Left colon (tissue), 2 donors: ENCODE data around the gene PRR22. TPM values are rescaled to one million over a fixed set of nuclear protein-coding genes. Genes with fewer than 3 reads are reported as not detected.
A peak's percentile ranks its signal among the peaks of the same experiment; 100 is the strongest.
"Not testable (repeated sequence)": the region's sequence is repeated elsewhere in the genome, so short reads cannot be mapped to it uniquely, and the experiment has no call there.

ENCODE experiments used
- ATAC-seq: fragments of 200-7000 bp; cut with Tn5 transposase; one replicate; pipeline ENCODE4 v1.9.1; 2020; ENCODE audit warnings: mild to moderate bottlenecking, moderate library complexity
- DNase-seq, 2 donors: peaks; one replicate each; pipeline ENCODE4 v3.0.0-alpha.2; 2020
- intact Hi-C, 2 donors: fragments of 100-400 bp; cut with DNase I in 1 of 2; cut with micrococcal nuclease in 1 of 2; formaldehyde crosslinking; loops; one replicate each; pipeline versions ENCODE4 v1.11.2 to v1.14.0; 2022; cut with DNase I, micrococcal nuclease
- total RNA-seq, 2 donors: library from RNA; stranded (reverse); fragmentation: NEBNext Ultra II Directional; extraction: Animal tissue kit (Norgen Biotek cat#: 25700); gene quantifications; one replicate each; pipeline ENCODE4 v1.2.1, GENCODE V29; 2021
- donor health status: DM: no; HTN: no; CAD: no.
- donor health status: DM: yes; HTN: yes; CAD: no.

The PRR22 gene
- total RNA-seq, 2 donors from 2014 or later = 2.6 to 4.5 TPM

- intact Hi-C loops = no loop called here
- DNase-seq = no peak
- peak; percentile 12 for ATAC-seq
These were observed 15.0 kb upstream of the PRR22 start for GRCh38 chr19:5799247-5800241.

GRCh38 chr19:5798244-5798643 lies 13.7 kb upstream of the PRR22 start:
- intact Hi-C loops = no loop called here
- no peak for DNase-seq

GRCh38 chr19:5795382-5795919 lies 10.9 kb upstream of the PRR22 start:
- DNase-seq (no peak), ATAC-seq (no peak)
- intact Hi-C loops = no loop called here

More at GRCh38 chr19:5798244-5798643, 13.7 kb upstream of the PRR22 start:
- ATAC-seq = no peak

GRCh38 chr19:5793188-5793587 lies 8.6 kb upstream of the PRR22 start:
- intact Hi-C loops = no loop called here
- ATAC-seq = no peak
- no peak for DNase-seq

- ATAC-seq (no peak), DNase-seq (no peak)
- intact Hi-C loops = no loop called here
These were observed 7.7 kb upstream of the PRR22 start for GRCh38 chr19:5792224-5792623.

- peak; percentile 97 to 98 for DNase-seq
- intact Hi-C loops = no loop called here
These were observed 6.3 kb upstream of the PRR22 start, which contains the start of gene DUS3L for GRCh38 chr19:5790559-5791520. Gene DUS3L (minus strand): TSS chr19:5791163. CDS start chr19:5791141, 22 bp downstream.

GRCh38 chr19:5789886-5790558 lies 5.5 kb upstream of the PRR22 start:
- intact Hi-C loops = no loop called here
- ATAC-seq = no peak
- no peak for DNase-seq

More at GRCh38 chr19:5790559-5791520, 6.3 kb upstream of the PRR22 start, which contains the start of gene DUS3L:
- peak; percentile 92 for ATAC-seq

- DNase-seq = no peak
These were observed 4.8 kb upstream of the PRR22 start for GRCh38 chr19:5789351-5789761.

GRCh38 chr19:5788422-5788821 lies 3.9 kb upstream of the PRR22 start:
- ATAC-seq = no peak
- DNase-seq = no peak
- intact Hi-C loops = no loop called here

More at GRCh38 chr19:5789351-5789761, 4.8 kb upstream of the PRR22 start:
- ATAC-seq = no peak
- intact Hi-C loops = no loop called here

- DNase-seq = no peak
- no peak for ATAC-seq
- intact Hi-C loops = no loop called here
These were observed 3.0 kb upstream of the PRR22 start for GRCh38 chr19:5787409-5788182.

- ATAC-seq (no peak), DNase-seq (no peak)
- intact Hi-C loops = no loop called here
These were observed 2.3 kb upstream of the PRR22 start for GRCh38 chr19:5786593-5787408.

GRCh38 chr19:5785423-5785822 lies 877 bp upstream of the PRR22 start:
- no peak for DNase-seq
- ATAC-seq = no peak
- intact Hi-C loops = no loop called here

GRCh38 chr19:5782945-5783919 lies 1.3 kb downstream of the PRR22 start:
- intact Hi-C loops = no loop called here
- ATAC-seq (peak; percentile 9), DNase-seq (no peak)

GRCh38 chr19:5782322-5782721 lies 2.2 kb downstream of the PRR22 start:
- DNase-seq = no peak

GRCh38 chr19:5780916-5781315 lies 3.6 kb downstream of the PRR22 start:
- ATAC-seq, intact Hi-C loops, DNase-seq: not testable (repeated sequence)

More at GRCh38 chr19:5782322-5782721, 2.2 kb downstream of the PRR22 start:
- ATAC-seq = peak; percentile 6
- intact Hi-C loops = no loop called here

GRCh38 chr19:5778402-5778801 lies 6.1 kb downstream of the PRR22 start:
- DNase-seq (no peak), ATAC-seq (no peak)
- intact Hi-C loops = no loop called here
